HG03135 (cell line): Measurements from ENCODE around the gene FOXI3.
"Not testable (repeated sequence)": the region's sequence is repeated elsewhere in the genome, so short reads cannot be mapped to it uniquely, and the experiment has no call there.

Experiments used
- ATAC-seq: cut with Tn5 transposase; IDR thresholded peaks from one replicate; pipeline ENCODE4 v1.9.1; 2021; ENCODE audit warnings: mild to moderate bottlenecking, moderate library complexity; ENCODE audit not compliant: unreplicated experiment

FOXI3 gene

DNA sequence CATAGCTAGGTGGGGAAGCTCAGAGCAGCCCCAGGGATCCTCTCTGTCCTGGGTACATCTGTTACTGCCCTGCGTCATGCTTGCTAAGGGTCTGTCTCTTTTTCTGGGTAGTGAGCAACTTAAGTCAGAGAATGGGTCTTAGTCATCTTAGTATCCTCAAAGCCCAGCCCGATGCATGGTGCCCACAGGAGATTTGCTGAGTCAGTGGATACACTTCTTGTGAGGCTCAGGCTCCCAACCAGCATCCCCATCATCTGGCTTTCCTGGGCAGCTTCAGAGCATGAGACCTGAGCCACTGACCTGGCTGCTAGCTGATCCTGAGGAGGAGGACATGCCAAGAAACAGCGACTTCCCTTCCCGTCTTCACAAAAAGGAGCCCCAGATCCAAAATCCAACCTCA lies 10.0 kb downstream of the FOXI3 start:
- no peak for ATAC-seq

DNA sequence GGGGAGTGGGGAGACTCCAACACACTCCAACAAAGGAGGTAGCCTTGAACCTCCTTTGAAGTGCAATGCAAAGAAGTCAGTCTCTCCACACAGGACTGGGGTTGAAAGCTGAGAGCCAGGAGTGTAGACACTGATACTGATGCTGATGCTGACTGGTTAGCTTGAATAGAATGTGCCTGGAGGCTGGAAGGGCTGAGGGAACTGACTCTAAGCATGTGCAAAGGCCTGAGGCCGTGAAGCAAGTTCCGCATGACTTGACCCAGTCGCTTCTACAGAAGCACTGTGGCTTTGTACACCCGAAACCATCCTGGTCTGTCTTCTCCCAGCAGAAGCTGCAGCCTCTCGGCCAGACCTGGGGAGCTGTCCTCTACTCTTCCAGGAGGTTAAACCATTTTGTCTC lies 10.4 kb downstream of the FOXI3 start:
- no peak for ATAC-seq

DNA sequence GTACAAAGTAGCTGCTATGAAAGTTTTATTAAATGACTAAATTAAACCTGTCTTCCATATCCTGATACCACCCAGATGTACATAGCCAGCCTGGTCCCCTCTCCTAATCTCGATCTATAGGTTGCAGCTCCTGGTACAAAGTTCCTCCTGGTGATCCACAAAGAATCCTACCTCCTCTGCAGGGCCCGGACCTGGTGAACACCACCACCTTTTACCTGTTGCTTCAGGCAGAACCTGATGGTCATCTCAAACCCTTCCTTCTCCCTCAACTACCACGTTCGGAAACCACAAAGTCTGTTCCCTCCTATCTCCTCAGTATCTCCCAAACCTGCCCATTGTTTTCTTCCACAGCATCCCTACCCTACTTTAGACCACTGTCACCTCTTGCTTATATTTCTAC lies 15.5 kb downstream of the FOXI3 start:
- no peak for ATAC-seq

DNA sequence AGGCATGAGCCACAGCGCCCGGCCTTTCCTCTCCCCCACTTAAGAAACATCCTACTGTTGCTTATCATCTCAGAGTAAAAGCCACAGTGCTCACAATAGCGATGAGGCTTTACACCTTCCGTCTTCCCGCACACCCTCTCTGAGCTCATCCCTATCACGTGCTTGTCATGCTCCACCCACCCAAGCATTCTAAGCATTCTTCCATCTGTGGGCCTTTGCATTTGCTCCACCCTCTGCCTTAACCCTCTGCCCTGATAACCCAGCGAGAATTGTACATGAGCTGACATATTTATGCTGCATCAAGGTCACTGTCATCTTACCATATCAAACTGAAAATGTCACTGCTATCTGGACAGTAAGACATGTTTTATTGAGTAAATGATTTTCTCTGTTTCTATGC lies 22.6 kb downstream of the FOXI3 start:
- ATAC-seq, result no peak

DNA sequence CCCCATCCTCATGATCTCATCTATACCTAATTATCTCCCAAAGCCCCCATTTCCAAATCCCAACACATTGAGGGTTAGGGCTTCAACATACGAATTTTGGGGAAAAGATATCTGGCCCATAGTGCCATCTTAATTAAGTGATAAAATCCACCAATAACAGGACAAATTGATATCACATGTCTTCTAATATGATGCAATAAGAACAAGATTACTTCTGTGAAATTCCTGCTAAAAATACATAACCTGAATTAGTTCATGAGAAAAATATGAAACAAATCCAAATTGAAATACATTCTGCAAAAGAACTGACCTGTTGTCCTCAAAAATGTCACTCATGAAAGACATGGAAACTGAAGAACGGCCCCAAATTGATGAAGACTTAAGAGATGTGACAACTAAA lies 28.8 kb downstream of the FOXI3 start:
- no peak for ATAC-seq

DNA sequence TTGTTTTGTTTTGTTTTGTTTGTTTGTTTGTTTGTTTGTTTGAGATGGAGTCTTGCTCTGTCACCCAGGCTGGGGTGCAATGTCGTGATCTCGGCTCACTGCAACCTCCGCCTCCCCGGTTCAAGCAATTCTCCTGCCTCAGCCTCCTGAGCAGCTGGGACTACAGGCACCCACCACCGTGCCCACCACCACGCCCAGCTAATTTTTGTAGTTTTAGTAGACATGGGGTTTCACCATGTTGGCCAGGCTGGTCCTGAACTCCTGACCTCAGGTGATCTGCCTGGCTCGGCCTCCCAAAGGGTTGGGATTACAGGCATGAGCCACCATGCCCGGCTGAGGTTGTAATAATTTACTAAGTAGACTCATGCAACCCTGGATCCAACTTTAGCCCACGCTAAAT lies 33.4 kb downstream of the FOXI3 start:
- not testable (repeated sequence) for ATAC-seq

DNA sequence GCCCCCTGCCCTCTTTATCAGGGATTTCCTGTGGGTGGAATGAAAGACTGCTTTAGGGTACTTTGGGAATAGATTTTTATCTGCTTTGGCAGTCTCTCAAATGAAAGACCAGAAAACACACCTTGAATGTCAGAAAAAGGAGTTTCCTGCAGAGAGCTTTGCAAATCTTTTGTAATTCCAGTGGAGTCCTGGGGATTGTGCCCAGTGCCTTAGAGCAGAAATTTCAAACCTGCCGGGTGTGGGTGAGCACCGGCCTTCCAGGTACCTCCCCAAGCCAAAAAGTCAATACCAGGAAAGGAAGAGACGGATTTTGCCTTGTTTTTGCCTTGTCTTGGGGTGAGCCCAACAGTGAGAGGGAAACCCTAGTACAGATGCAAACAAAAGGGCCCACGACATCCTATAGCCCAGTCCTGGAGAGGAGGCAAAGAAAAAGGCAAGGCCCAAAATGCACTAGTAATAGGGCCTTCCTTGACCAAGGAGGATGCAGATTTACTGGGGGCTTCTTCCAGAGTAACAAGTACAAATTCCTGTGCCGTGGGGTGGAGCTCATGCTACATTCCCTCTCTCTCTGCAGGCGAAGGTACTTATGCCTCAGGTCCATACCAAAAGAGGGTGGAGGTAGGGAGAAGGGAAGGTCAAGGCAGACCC lies 36.4 kb downstream of the FOXI3 start:
- no peak for ATAC-seq

DNA sequence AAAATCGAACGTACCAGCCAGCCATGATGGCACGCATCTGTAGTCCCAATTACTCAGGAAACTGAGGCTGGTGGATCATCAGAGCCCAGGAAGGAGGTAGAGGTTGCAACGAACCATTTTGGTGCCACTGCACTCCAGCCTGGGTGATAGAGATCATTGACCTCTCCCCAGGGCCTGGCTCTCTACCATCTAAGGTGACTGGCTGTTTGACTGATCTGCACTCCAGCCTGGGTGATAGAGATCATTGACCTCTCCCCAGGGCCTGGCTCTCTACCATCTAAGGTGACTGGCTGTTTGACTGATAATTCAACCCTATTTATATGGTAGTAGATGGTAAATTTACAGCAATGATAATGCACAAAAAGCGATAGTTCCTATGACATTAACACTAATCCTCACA lies 43.6 kb downstream of the FOXI3 start:
- ATAC-seq, result not testable (repeated sequence)

DNA sequence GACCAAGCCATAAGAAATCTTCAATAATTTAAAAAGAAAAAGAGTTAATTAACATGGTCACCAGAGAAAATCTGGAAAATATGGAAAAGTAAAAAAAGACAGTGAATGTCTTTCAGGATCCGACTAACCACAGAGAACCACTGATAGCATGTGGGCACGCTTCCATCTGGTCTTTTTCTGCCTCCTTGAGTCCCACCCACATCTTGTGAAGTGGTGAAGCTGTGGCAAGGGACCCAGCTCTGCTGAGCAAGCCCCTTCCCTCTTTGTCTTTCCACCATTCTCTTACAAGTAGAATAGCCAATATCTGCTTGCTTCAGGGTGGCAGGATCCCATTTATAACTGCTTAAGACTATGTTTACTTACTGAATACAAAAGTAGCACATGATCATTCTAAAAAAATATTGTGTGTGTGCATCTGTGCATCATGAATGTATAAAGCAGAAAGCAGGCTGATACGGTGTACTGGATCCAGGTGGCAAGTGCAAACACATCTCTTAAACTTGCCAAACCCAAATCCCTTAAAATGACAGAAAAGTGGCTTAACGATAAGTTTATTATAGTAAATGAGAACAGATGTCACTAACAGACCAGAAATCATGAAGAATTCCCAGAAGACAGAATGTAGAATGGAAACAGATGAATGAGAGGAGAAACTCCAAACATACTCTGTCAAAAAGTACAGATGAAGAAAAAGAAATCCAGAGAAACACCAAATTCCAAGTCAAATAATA lies 52.3 kb downstream of the FOXI3 start:
- ATAC-seq, result no peak

DNA sequence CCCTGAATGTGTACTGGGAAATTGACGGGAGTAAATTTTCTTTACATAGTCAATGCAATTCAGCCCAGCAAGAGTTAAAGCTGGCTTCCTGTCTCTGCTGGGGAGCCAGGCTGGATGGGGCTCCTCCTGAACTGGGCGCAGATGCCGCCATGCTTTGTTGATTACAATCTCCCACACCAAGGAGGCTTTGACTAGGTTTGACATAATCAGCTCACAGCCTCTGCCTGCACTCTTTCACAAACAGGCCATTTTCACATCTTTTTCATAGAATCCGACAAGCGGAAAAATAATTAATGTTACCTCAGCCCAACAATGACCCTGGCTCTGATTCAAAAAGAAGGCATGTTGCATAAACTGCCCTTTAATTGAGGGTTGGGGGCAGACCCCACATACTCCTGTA lies 54.3 kb downstream of the FOXI3 start:
- ATAC-seq, result no peak
